Erythroblast (primary cell): ENCODE results near the gene CACTIN.
"Not testable (repeated sequence)": the region's sequence is repeated elsewhere in the genome, so short reads cannot be mapped to it uniquely, and the experiment has no call there.

Experiments used
- GATA1 ChIP-seq: IDR thresholded peaks from 2 replicates; pipeline ENCODE4 v1.6.1; 2011; ENCODE audit warnings: low read depth, mild to moderate bottlenecking, control low read depth, low read length, moderate library complexity
- POLR2A ChIP-seq: IDR thresholded peaks from 2 replicates; pipeline ENCODE4 v1.6.1; 2011; ENCODE audit warnings: mild to moderate bottlenecking, low read length

DNA sequence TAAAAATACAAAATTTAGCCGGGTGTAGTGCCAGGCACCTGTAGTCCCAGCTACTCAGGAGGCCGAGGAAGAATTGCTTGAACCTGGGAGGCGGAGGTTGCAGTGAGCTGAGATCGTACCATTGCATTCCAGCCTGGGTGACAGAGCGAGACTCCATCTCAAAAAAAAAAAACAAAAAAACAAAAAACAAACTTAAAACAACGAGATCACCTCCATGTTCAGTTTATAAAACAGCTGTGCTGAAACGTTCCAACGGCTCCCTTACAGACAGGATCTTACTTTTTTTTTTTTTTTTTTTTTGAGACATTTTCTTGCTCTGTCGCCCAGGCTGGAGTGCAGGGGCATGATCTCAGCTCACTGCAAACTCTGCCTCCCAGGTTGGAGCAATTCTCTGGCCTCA lies 2.2 kb upstream of the CACTIN start:
- TF ChIP-seq POLR2A, GATA1: not testable (repeated sequence)
